GM12892 (cell line): ENCODE results near the gene RPSA.

Experiments used
- POLR2AphosphoS5 ChIP-seq: IDR thresholded peaks from 2 replicates; pipeline ENCODE4 v1.6.1; 2011; ENCODE audit warnings: low read depth, low read length, control low read depth
- TAF1 ChIP-seq: IDR thresholded peaks from 2 replicates; pipeline ENCODE4 v1.6.1; 2011; ENCODE audit warnings: low read depth, mild to moderate bottlenecking, control low read depth, low read length, borderline replicate concordance

GRCh38 chr3:39362812-39363211 is 43.7 kb upstream of the RPSA start:
- TF ChIP-seq POLR2AphosphoS5 = no peak
- no peak for TF ChIP-seq TAF1
